IPS DF 19.7 (cell line): ENCODE results near the gene SUCLG2.

Source experiments
- DNase-seq: peaks from one replicate; pipeline ENCODE4 v3.0.0-alpha.2; 2013; ENCODE audit warnings: low read depth, low spot score

The SUCLG2 gene

GRCh38 chr3:67458896-67459530, 195.4 kb downstream of the SUCLG2 start:
- no peak for DNase-seq

GRCh38 chr3:67458408-67458807, 196.0 kb downstream of the SUCLG2 start:
- DNase-seq = no peak

- DNase-seq = no peak
These were observed 200.8 kb downstream of the SUCLG2 start for GRCh38 chr3:67453628-67454027.

GRCh38 chr3:67450153-67450552, 204.3 kb downstream of the SUCLG2 start:
- no peak for DNase-seq

- no peak for DNase-seq
These were observed 207.0 kb downstream of the SUCLG2 start for GRCh38 chr3:67447393-67447792.

- DNase-seq = no peak
These were observed 216.6 kb downstream of the SUCLG2 start for GRCh38 chr3:67437789-67438188.

- no peak for DNase-seq
These were observed 217.3 kb downstream of the SUCLG2 start for GRCh38 chr3:67437090-67437489.

- DNase-seq = no peak
These were observed 221.3 kb downstream of the SUCLG2 start for GRCh38 chr3:67433109-67433508.

- DNase-seq = no peak
These were observed 222.5 kb downstream of the SUCLG2 start for GRCh38 chr3:67431887-67432286.

GRCh38 chr3:67423722-67424121, 230.7 kb downstream of the SUCLG2 start:
- DNase-seq = no peak

GRCh38 chr3:67421912-67422311, 232.5 kb downstream of the SUCLG2 start:
- DNase-seq = no peak

- no peak for DNase-seq
These were observed 234.6 kb downstream of the SUCLG2 start for GRCh38 chr3:67419779-67420178.

- DNase-seq = no peak
These were observed 235.2 kb downstream of the SUCLG2 start for GRCh38 chr3:67419218-67419529.

GRCh38 chr3:67418426-67419217, 235.8 kb downstream of the SUCLG2 start:
- no peak for DNase-seq

GRCh38 chr3:67416703-67417102, 237.7 kb downstream of the SUCLG2 start:
- DNase-seq = no peak

- DNase-seq = no peak
These were observed 238.9 kb downstream of the SUCLG2 start for GRCh38 chr3:67415511-67415910.

GRCh38 chr3:67414740-67415139, 239.7 kb downstream of the SUCLG2 start:
- no peak for DNase-seq

GRCh38 chr3:67405193-67405592, 249.2 kb downstream of the SUCLG2 start:
- DNase-seq = no peak

GRCh38 chr3:67402873-67403272, 251.5 kb downstream of the SUCLG2 start:
- DNase-seq = no peak

- DNase-seq = no peak
These were observed 252.5 kb downstream of the SUCLG2 start for GRCh38 chr3:67401921-67402320.

- DNase-seq = no peak
These were observed 253.9 kb downstream of the SUCLG2 start for GRCh38 chr3:67400476-67400875.

GRCh38 chr3:67389176-67389575, 265.2 kb downstream of the SUCLG2 start:
- DNase-seq = no peak

GRCh38 chr3:67388738-67389137, 265.7 kb downstream of the SUCLG2 start:
- no peak for DNase-seq
